K562 treated with DMSO at 1 percent for 4 hours (cell line): ENCODE measurements around the gene TCTN1. TPM values are rescaled to one million over a fixed set of nuclear protein-coding genes. Genes with fewer than 3 reads are reported as not detected.

ENCODE experiments used
- total RNA-seq: library from RNA; unstranded; fragments of 300-600 nt; gene quantifications from 2 replicates; pipeline ENCODE4 v1.2.3, GENCODE V29; 2022; ENCODE audit not compliant: insufficient read depth

TCTN1 gene
- total RNA-seq, result 6.3 and 11.8 TPM in 2 replicates

DNA sequence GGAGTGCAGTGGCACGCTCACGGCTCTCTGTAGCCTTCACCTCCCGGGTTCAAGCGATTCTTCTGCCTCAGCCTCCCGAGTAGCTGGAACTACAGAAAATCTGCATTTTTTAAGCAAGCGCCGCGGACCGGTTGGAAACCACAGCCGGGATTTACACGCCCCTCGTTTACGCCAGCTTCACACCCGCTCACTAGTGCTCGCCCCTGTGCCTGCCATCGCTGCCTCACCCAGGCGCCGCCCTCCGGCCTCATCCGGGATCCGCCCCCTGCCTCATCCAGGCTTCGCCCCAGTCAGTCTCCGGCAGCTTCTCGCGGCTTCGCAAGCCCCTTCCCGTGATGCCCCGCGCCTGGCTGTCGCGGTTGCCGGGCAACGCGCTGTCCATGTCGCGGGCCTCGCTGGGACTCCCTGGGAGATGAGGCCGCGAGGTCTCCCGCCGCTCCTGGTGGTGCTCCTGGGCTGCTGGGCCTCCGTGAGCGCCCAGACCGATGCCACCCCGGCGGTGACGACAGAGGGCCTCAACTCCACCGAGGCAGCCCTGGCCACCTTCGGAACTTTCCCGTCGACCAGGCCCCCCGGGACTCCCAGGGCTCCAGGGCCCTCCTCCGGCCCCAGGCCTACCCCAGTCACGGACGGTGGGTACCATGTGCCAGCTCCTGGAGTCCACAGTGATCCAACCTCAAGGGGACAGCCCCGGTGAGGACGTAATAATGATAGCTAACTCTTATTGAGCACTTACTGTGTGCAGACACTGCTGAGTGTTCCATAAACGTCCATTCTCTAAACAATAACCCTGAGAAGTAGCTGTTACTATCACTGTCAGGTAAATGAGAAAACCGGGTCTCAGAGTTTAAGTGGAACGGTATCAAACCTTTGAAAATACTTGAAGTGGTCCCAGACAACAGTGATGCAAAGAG, at the start of gene TCTN1:
TSS of gene TCTN1 (plus strand) at position 359 of the 914 bp plus-strand sequence. CDS start at position 413, 54 bp downstream.

DNA sequence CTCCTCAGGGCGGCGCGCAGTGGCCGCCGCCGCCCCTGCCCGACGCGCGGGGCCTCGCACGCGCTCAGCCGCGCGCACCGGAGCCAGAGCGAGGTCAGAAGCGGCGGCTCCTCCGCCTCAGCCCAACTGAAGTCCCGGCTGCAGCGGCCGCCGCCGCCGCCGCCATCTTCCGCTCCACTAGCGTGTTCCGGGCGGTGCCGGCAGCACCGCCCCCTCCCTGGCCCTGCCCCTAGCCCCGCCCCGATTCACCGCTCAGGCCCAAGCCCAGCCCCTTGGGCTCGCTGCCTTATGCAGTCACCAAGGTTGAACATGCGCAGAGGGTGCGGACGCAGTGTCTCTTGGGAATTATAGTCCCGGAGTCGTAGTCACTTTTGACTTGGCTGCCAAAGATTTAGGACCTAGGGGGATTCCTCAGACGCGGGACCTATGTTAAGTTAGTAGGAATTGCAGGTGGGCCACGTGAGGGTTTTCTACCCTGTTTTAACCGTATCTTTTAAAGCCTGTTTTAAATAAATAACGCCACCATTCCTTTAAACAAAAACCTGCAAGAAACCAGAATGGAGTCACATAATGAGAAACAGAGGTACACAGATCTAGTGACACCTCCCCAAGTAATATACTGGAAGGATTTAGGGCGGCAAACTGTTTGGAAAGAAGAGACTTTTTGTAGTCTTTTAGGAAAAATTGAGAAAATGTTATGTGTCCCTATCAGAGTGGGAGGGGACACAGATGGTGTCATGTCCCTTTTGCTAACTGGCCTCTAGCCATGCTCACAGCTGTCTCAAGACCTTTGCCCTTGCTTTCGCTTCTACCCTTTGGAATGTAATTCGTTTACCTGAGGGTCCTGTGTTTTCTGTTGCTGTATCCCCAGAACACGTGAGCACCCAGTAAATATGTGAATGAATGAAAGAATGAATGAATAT, 30.5 kb upstream of the TCTN1 start, which contains the start of gene PPTC7:
TSS of gene PPTC7 (minus strand) at position 182 of the 923 bp plus-strand sequence. CDS start 287 bp downstream, outside the sequence.

GRCh38 chr12:110688446-110689280, 74.7 kb downstream of the TCTN1 start, which contains the start of gene HVCN1:
Gene HVCN1 (minus strand): TSS chr12:110689115. CDS start chr12:110683245, 5,870 bp downstream.

Other genes starting within 250 kb of the TCTN1 start
- gene ANAPC7, start 210.4 kb upstream of the TCTN1 start, total RNA-seq, result 62.5 and 64.0 TPM in 2 replicates
- 257 and 270 TPM in 2 replicates for gene ARPC3, start 163.8 kb upstream of the TCTN1 start, total RNA-seq
- gene GPN3, start 145.9 kb upstream of the TCTN1 start, total RNA-seq, result 35.6 and 42.9 TPM in 2 replicates
- 11.5 and 16.8 TPM in 2 replicates for gene FAM216A, start 145.3 kb upstream of the TCTN1 start, total RNA-seq
- 100 and 127 TPM in 2 replicates for gene VPS29, start 112.0 kb upstream of the TCTN1 start, total RNA-seq
- 1.5 and 3.3 TPM in 2 replicates for gene RAD9B, start 111.8 kb upstream of the TCTN1 start, total RNA-seq
- gene PPTC7, start 30.8 kb upstream of the TCTN1 start, total RNA-seq, result 13.6 and 15.3 TPM in 2 replicates
- 4.2 and 4.3 TPM in 2 replicates for gene HVCN1, start 75.0 kb downstream of the TCTN1 start, total RNA-seq
- 144 and 156 TPM in 2 replicates for gene PPP1CC, start 128.8 kb downstream of the TCTN1 start, total RNA-seq
- not detected in 2 replicates for gene CCDC63, start 232.9 kb downstream of the TCTN1 start, total RNA-seq